WTC11 (cell line): ENCODE measurements around the gene IL10RA. TPM values are rescaled to one million over a fixed set of nuclear protein-coding genes. Genes with fewer than 3 reads are reported as not detected.

Source experiments
- ATAC-seq: fragments of 200-7000 bp; cut with Tn5 transposase; 2 replicates; pipeline ENCODE4 v1.10.0; 2021; ENCODE audit warnings: mild to moderate bottlenecking, moderate library complexity
- CTCF ChIA-PET: fragments of 300-600 bp; sonication (Branson Sonifier 250); formaldehyde crosslinking; loops from one replicate; lab custom pipeline; 2021; ENCODE audit warnings: antibody characterized with exemption; lab: Charles Lee
- POLR2A ChIA-PET: fragments of 350-600 bp; sonication (Branson Sonifier 250); formaldehyde crosslinking; loops from one replicate; lab custom pipeline; 2021; ENCODE audit warnings: antibody characterized with exemption; lab: Charles Lee
- DNase-seq: peaks from one replicate; pipeline ENCODE4 v3.0.0; 2021; ENCODE audit warnings: low spot score
- H3K27ac Mint-ChIP-seq: 2 replicates; pipeline ENCODE4 v1.8.0; 2021; ENCODE audit warnings: mixed read lengths
- H3K27me3 Mint-ChIP-seq: 2 replicates; pipeline ENCODE4 v1.8.0; 2021; ENCODE audit warnings: low read depth, mild to moderate bottlenecking, moderate library complexity, mixed read lengths
- H3K36me3 Mint-ChIP-seq: 2 replicates; pipeline ENCODE4 v1.8.0; 2021; ENCODE audit warnings: mixed read lengths
- H3K4me1 Mint-ChIP-seq: 2 replicates; pipeline ENCODE4 v1.8.0; 2022; ENCODE audit warnings: mixed read lengths
- H3K4me3 Mint-ChIP-seq: 2 replicates; pipeline ENCODE4 v1.8.0; 2021; ENCODE audit warnings: mild to moderate bottlenecking, moderate library complexity, mixed read lengths
- H3K9me3 Mint-ChIP-seq: 2 replicates; pipeline ENCODE4 v1.8.0; 2021; ENCODE audit warnings: mixed read lengths
- AR ChIP-seq: fragments of 250-450 bp; sonication (Bioruptor Pico); IDR thresholded peaks from 2 replicates; pipeline ENCODE4 v1.9.0; 2021; ENCODE audit warnings: mild to moderate bottlenecking
- E2F1 ChIP-seq: sonication (generic); formaldehyde crosslinking; IDR thresholded peaks from 2 replicates; pipeline ENCODE4 v1.8.0; 2022; ENCODE audit warnings: mild to moderate bottlenecking, missing genetic modification reagents
- E2F4 ChIP-seq: sonication (generic); formaldehyde crosslinking; IDR thresholded peaks from 2 replicates; pipeline ENCODE4 v1.8.1; 2022; ENCODE audit warnings: low read depth, mild to moderate bottlenecking, moderate library complexity, missing genetic modification reagents, borderline replicate concordance
- ERG ChIP-seq: fragments of 250-450 bp; sonication (Bioruptor Pico); IDR thresholded peaks from 2 replicates; pipeline ENCODE4 v1.8.0; 2021; ENCODE audit warnings: mild to moderate bottlenecking
- ESRRA ChIP-seq: sonication (generic); formaldehyde crosslinking; IDR thresholded peaks from 2 replicates; pipeline ENCODE4 v1.8.1; 2022; ENCODE audit warnings: mild to moderate bottlenecking, missing genetic modification reagents, borderline replicate concordance
- GABPB1 ChIP-seq: sonication (generic); formaldehyde crosslinking; IDR thresholded peaks from 2 replicates; pipeline ENCODE4 v1.8.1; 2023; ENCODE audit warnings: mild to moderate bottlenecking, missing genetic modification reagents
- GTF2I ChIP-seq: fragments of 250-450 bp; sonication (Bioruptor Pico); conservative IDR thresholded peaks from 2 replicates; pipeline ENCODE4 v1.4.0; 2021; ENCODE audit warnings: mild to moderate bottlenecking
- JAZF1 ChIP-seq: fragments of 250-450 bp; sonication (Bioruptor Pico); IDR thresholded peaks from 2 replicates; pipeline ENCODE4 v1.9.0; 2021; ENCODE audit warnings: moderate library complexity, mild to moderate bottlenecking, inconsistent platforms
- JUN ChIP-seq: sonication (generic); formaldehyde crosslinking; IDR thresholded peaks from 2 replicates; pipeline ENCODE4 v1.8.0; 2023; ENCODE audit warnings: mild to moderate bottlenecking, missing genetic modification reagents
- MAX ChIP-seq: sonication (generic); formaldehyde crosslinking; IDR thresholded peaks from 2 replicates; pipeline ENCODE4 v1.8.0; 2022; ENCODE audit warnings: mild to moderate bottlenecking, missing genetic modification reagents
- MYBL2 ChIP-seq: sonication (generic); formaldehyde crosslinking; IDR thresholded peaks from 2 replicates; pipeline ENCODE4 v1.8.1; 2023; ENCODE audit warnings: mild to moderate bottlenecking, moderate library complexity, missing genetic modification reagents
- NFE2L1 ChIP-seq: sonication (generic); formaldehyde crosslinking; IDR thresholded peaks from 2 replicates; pipeline ENCODE4 v1.8.1; 2023; ENCODE audit warnings: missing genetic modification reagents
- NFYB ChIP-seq: sonication (generic); formaldehyde crosslinking; conservative IDR thresholded peaks from 2 replicates; pipeline ENCODE4 v1.8.0; 2022; ENCODE audit warnings: low read depth, missing genetic modification reagents
- NR1H2 ChIP-seq: sonication (generic); formaldehyde crosslinking; IDR thresholded peaks from 2 replicates; pipeline ENCODE4 v1.9.0; 2021; ENCODE audit warnings: mild to moderate bottlenecking, moderate library complexity, missing genetic modification reagents
- PRDM15 ChIP-seq: sonication (generic); formaldehyde crosslinking; IDR thresholded peaks from 2 replicates; pipeline ENCODE4 v1.8.0; 2022; ENCODE audit warnings: missing genetic modification reagents
- PRRX2 ChIP-seq: fragments of 250-450 bp; sonication (Bioruptor Pico); IDR thresholded peaks from 2 replicates; pipeline ENCODE4 v1.8.0; 2021; ENCODE audit warnings: mild to moderate bottlenecking
- RELA ChIP-seq: sonication (generic); formaldehyde crosslinking; IDR thresholded peaks from 2 replicates; pipeline ENCODE4 v1.8.1; 2022; ENCODE audit warnings: missing genetic modification reagents, mild to moderate bottlenecking, borderline replicate concordance
- TEAD4 ChIP-seq: sonication (generic); formaldehyde crosslinking; IDR thresholded peaks from 2 replicates; pipeline ENCODE4 v1.8.0; 2022; ENCODE audit warnings: mild to moderate bottlenecking, missing genetic modification reagents
- ZNF263 ChIP-seq: sonication (generic); formaldehyde crosslinking; IDR thresholded peaks from 2 replicates; pipeline ENCODE4 v1.8.1; 2022; ENCODE audit warnings: low read depth, mild to moderate bottlenecking, moderate library complexity, missing genetic modification reagents
- ZNF512 ChIP-seq: sonication (generic); formaldehyde crosslinking; IDR thresholded peaks from 2 replicates; pipeline ENCODE4 v1.8.1; 2022; ENCODE audit warnings: missing genetic modification reagents, borderline replicate concordance
- total RNA-seq: library from RNA; stranded (reverse); gene quantifications from 3 replicates; pipeline ENCODE4 v1.2.3, GENCODE V29; 2021

IL10RA gene
- total RNA-seq, 1 experiment from 2014 or later: 0.74 TPM

GRCh38 chr11:118017631-118018315 lies 31.6 kb downstream of the IL10RA start:
- CTCF ChIA-PET: no interaction called here

More at GRCh38 chr11:118017631-118018315, 31.6 kb downstream of the IL10RA start:
- TF ChIP-seq ERG (CRISPR knock-in tag) (no peak), ZNF512 (CRISPR knock-in tag) (no peak), PRDM15 (CRISPR knock-in tag) (no peak), MYBL2 (no peak), GTF2I (CRISPR knock-in tag) (no peak), E2F4 (CRISPR knock-in tag) (no peak), NFYB (CRISPR knock-in tag) (no peak), ESRRA (no peak), E2F1 (no peak), NR1H2 (CRISPR knock-in tag) (no peak), ZNF263 (CRISPR knock-in tag) (no peak), RELA (CRISPR knock-in tag) (no peak), MAX (no peak), GABPB1 (CRISPR knock-in tag) (no peak), TEAD4 (no peak), PRRX2 (CRISPR knock-in tag) (no peak), JUN (no peak), AR (CRISPR knock-in tag) (no peak), JAZF1 (CRISPR knock-in tag) (no peak), NFE2L1 (no peak)
- TF ChIP-seq, all 79 proteins: peak for 0
- Mint-ChIP-seq H3K27me3 (peaks cover 12% of the 10 kb centered on the region), H3K4me1 (no peaks in the 10 kb centered on the region), H3K36me3 (peaks cover 2% of the 10 kb centered on the region; the same call in 1 of the 2 replicates), H3K4me3 (no peak overlapping the region), H3K27ac (no peak overlapping the region), H3K9me3 (peaks cover 34% of the 10 kb centered on the region)
- POLR2A ChIA-PET: no interaction called here
- DNase-seq: no peak
- no peak for ATAC-seq
